Cardiac muscle cell (in vitro differentiated cells and primary cell): ENCODE data around the gene NCAM2. TPM values are rescaled to one million over a fixed set of nuclear protein-coding genes. Genes with fewer than 3 reads are reported as not detected.

Experiments
- DNase-seq, 2 donors: peaks; one replicate each; pipeline versions ENCODE4 v3.0.0 to v3.0.0-alpha.2; 2010 to 2017; ENCODE audit warnings: low read depth in 1 of 2, low spot score in 1 of 2
- H3K27ac ChIP-seq: fragments of 200-600 bp; sonication (generic); 2 replicates; pipeline ENCODE4 v1.5.1; 2016
- H3K27me3 ChIP-seq: fragments of 200-600 bp; sonication (generic); 2 replicates; pipeline ENCODE4 v1.6.0; 2016; ENCODE audit warnings: control low read depth
- H3K36me3 ChIP-seq: fragments of 200-600 bp; sonication (generic); 2 replicates; pipeline ENCODE4 v1.5.1; 2016; ENCODE audit warnings: control low read depth
- H3K4me1 ChIP-seq: fragments of 200-600 bp; sonication (generic); 2 replicates; pipeline ENCODE4 v1.8.1; 2017; ENCODE audit warnings: low read depth, mild to moderate bottlenecking, mixed run types
- H3K4me3 ChIP-seq: fragments of 200-600 bp; sonication (generic); 2 replicates; pipeline ENCODE4 v1.5.1; 2016; ENCODE audit warnings: mild to moderate bottlenecking
- H3K9me3 ChIP-seq: fragments of 200-600 bp; sonication (generic); 2 replicates; pipeline ENCODE4 v1.5.1; 2017; ENCODE audit warnings: low read depth, mild to moderate bottlenecking, control low read depth
- CTCF ChIP-seq: IDR thresholded peaks from 2 replicates; pipeline ENCODE4 v1.5.1; 2012; ENCODE audit warnings: low read depth, mild to moderate bottlenecking, low read length
- polyA plus RNA-seq: library from polyadenylated mRNA; unstranded; fragments of >200 nt; fragmentation: Nextera tagmentation; extraction: Ambion mirVana; gene quantifications from 2 replicates; pipeline ENCODE4 v1.2.1, GENCODE V29; 2016
- total RNA-seq: library from RNA; depleted of rRNA; stranded (reverse); fragments of >200 nt; gene quantifications from 2 replicates; pipeline ENCODE4 v1.2.3, GENCODE V29; 2016

Gene NCAM2
- total and polyA plus RNA-seq, 2 experiments from 2014 or later = 0.45 to 2.6 TPM

- no peak for TF ChIP-seq CTCF
- H3K9me3 ChIP-seq = no peaks in the 10 kb centered on the region
Observed at GRCh38 chr21:21268061-21268471, 269.9 kb downstream of the NCAM2 start.

DNA sequence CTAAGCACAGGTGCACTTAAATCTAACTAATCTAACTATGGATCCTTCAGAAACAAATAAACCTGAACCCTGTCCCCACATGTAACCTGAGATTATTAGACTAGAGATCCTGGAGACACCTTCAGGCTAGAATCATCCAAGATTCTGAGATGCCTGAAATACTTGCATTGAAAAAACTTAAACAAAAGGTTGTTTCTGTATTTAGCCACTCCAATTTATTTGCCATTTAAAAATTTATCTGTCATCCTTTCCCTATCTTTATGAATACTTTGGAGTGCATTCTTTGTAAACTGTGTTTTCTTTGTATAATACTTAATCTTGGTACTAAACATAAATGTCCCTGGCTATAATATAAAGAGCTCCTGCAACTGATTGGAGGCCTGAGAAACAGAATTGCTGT lies 270.7 kb downstream of the NCAM2 start:
- no peaks in the 10 kb centered on the region for H3K36me3 ChIP-seq
- H3K27me3 ChIP-seq = no peaks in the 10 kb centered on the region
- TF ChIP-seq CTCF = no peak
- H3K4me1 ChIP-seq = no peaks in the 10 kb centered on the region
- no peak overlapping the region for H3K4me3 ChIP-seq
- H3K9me3 ChIP-seq = no peaks in the 10 kb centered on the region
- DNase-seq = no peak
- no peak overlapping the region for H3K27ac ChIP-seq

More at GRCh38 chr21:21268061-21268471, 269.9 kb downstream of the NCAM2 start:
- Histone ChIP-seq H3K4me1 (no peaks in the 10 kb centered on the region), H3K27ac (no peak overlapping the region), H3K27me3 (no peaks in the 10 kb centered on the region), H3K36me3 (no peaks in the 10 kb centered on the region), H3K4me3 (no peak overlapping the region)
- peak in 1 of 2 donors; percentile 4 for DNase-seq

DNA sequence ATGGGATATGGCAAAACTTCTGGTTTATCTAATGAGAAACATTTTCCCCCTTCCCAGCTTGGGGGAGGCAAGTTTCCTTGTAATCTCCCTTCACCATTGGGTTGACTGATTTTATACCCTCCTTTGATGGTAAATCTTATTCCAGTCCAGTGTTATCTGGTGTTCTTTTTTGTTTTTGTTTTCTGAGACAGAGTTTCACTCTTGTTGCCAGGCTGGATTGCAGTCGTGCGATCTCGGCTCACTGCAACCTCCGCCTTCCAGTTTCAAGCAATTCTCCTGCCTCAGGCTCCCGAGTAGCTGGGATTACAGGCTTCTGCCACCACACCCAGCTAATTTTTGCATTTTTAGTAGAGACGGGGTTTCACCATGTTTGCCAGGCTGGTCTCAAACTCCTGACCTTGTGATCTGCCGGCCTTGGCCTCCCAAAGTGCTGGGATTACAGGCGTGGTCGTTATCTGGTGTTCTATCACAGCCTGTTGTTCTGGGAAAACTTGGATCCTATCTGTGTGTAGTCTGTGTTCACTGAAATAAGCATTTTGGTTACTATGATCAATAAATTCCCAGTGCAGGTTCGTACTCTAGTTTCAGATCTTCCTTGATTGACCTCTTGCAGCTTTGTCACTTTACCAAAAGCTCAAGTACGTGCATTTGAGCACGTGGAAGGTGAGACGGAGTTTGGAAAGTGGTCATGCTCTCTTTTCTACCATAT lies 281.1 kb downstream of the NCAM2 start:
- H3K9me3 ChIP-seq = no peaks in the 10 kb centered on the region
- no peaks in the 10 kb centered on the region for H3K27me3 ChIP-seq
- no peak for TF ChIP-seq CTCF
- no peaks in the 10 kb centered on the region for H3K36me3 ChIP-seq
- no peaks in the 10 kb centered on the region for H3K4me1 ChIP-seq
- no peak for DNase-seq
- no peak overlapping the region for H3K27ac ChIP-seq
- H3K4me3 ChIP-seq = no peak overlapping the region

GRCh38 chr21:21283810-21284209 lies 285.6 kb downstream of the NCAM2 start:
- Histone ChIP-seq H3K27me3 (no peaks in the 10 kb centered on the region), H3K36me3 (no peaks in the 10 kb centered on the region), H3K27ac (no peak overlapping the region), H3K4me3 (no peak overlapping the region), H3K4me1 (no peaks in the 10 kb centered on the region), H3K9me3 (no peaks in the 10 kb centered on the region)
- no peak for DNase-seq
- TF ChIP-seq CTCF = no peak

DNA sequence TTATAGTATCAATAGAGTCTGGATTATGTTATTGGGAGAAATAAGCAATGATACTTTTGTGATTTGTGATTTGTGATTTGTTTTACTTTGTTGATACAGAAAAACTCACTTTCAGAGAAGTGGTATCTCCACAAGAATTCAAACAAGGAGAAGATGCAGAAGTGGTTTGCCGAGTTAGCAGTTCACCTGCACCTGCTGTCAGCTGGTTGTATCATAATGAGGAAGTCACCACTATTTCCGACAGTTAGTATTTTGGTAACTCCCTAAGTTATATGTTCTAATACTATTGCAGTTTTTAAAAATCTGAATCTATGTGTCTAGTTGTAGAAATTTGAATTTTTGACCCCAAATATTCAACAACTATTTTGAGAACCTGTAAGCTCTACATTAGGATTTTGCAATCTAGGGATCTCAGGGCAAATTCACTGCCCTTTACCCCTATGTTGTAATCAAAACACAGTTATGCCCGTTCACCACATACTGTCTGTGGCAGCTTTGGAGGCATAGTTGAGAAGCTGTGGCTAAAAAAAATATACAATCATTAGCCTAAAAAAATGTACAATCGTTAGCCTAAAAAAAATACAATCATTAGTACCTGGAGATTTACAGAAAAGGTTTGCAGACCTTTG lies 288.1 kb downstream of the NCAM2 start:
- DNase-seq = no peak
- H3K27ac ChIP-seq = no peak overlapping the region
- H3K27me3 ChIP-seq = no peaks in the 10 kb centered on the region
- H3K4me1 ChIP-seq = no peaks in the 10 kb centered on the region
- H3K36me3 ChIP-seq = no peaks in the 10 kb centered on the region
- no peak for TF ChIP-seq CTCF
- no peak overlapping the region for H3K4me3 ChIP-seq
- H3K9me3 ChIP-seq = no peaks in the 10 kb centered on the region
